Heart left ventricle (tissue), 16 donors: ENCODE data around the gene LOXHD1. TPM values are rescaled to one million over a fixed set of nuclear protein-coding genes. Genes with fewer than 3 reads are reported as not detected.

Experiments used
- ATAC-seq, 4 donors: fragments of 200-7000 bp; cut with Tn5 transposase; one replicate each; pipeline ENCODE4 v1.9.1; 2020 to 2022; ENCODE audit warnings: moderate library complexity in 4 of 4, mild to moderate bottlenecking in 3 of 4, moderate number of reproducible peaks in 1 of 4
- DNase-seq, 5 donors: peaks; one replicate each; pipeline ENCODE4 v3.0.0-alpha.2; 2020
- H3K27ac ChIP-seq, 12 donors: fragments of 200-600 bp; sonication (generic) in 4 of 12; one replicate each; pipeline versions ENCODE4 v1.5.0 to v1.8.0; 2016 to 2022; ENCODE audit warnings: mild to moderate bottlenecking in 2 of 12
- H3K27me3 ChIP-seq, 9 donors: fragments of 200-600 bp; sonication (generic) in 2 of 9; one replicate each; pipeline versions ENCODE4 v1.5.1 to v1.8.0; 2016 to 2022; ENCODE audit warnings: mild to moderate bottlenecking in 3 of 9
- H3K36me3 ChIP-seq, 9 donors: fragments of 200-600 bp; sonication (generic) in 2 of 9; one replicate each; pipeline versions ENCODE4 v1.5.0 to v1.8.0; 2018 to 2022; ENCODE audit warnings: mild to moderate bottlenecking in 2 of 9
- H3K4me1 ChIP-seq, 12 donors: fragments of 200-600 bp; sonication (generic) in 4 of 12; one replicate each; pipeline versions ENCODE4 v1.5.0 to v1.8.0; 2016 to 2022; ENCODE audit warnings: mild to moderate bottlenecking in 3 of 12
- H3K4me3 ChIP-seq, 12 donors: fragments of 200-600 bp; sonication (generic) in 4 of 12; one replicate each; pipeline versions ENCODE4 v1.5.0 to v1.8.0; 2017 to 2022; ENCODE audit warnings: mild to moderate bottlenecking in 9 of 12, moderate library complexity in 4 of 12
- H3K9me3 ChIP-seq, 12 donors: fragments of 200-600 bp; sonication (generic) in 4 of 12; one replicate each; pipeline versions ENCODE4 v1.5.0 to v1.8.0; 2016 to 2022; ENCODE audit warnings: mild to moderate bottlenecking in 1 of 12
- POLR2A ChIP-seq, 2 donors: fragments of 450-650 bp; IDR thresholded peaks; one replicate each; pipeline ENCODE4 v1.6.1; 2017; ENCODE audit warnings: antibody characterized with exemption in 2 of 2, mild to moderate bottlenecking in 2 of 2, moderate library complexity in 2 of 2
- WGBS, 4 donors: extraction: QIAGEN DNeasy Blood & Tissue Kit in 2 of 4; methylation state at CpG; one replicate each; pipeline versions ENCODE4 v1.1.5 to v1.1.7; 2013 to 2018; 5-methylcytosine and 5-hydroxymethylcytosine counted together
- intact Hi-C, 10 donors: fragments of 100-400 bp; cut with DNase I; formaldehyde crosslinking; loops; one replicate each; pipeline versions ENCODE4 v1.11.1 to v1.14.2; 2022
- polyA plus RNA-seq, 2 donors: library from polyadenylated mRNA; stranded (reverse); fragments of 200-250 nt; gene quantifications; one replicate each; pipeline ENCODE4 v1.2.3, GENCODE V29; 2013
- total RNA-seq, 9 donors: library from RNA; depleted of rRNA in 2 of 9; stranded (reverse); fragments of >200 nt in 2 of 9; fragmentation: NEBNext Ultra II Directional in 3 of 9; extraction: Animal tissue kit (Norgen Biotek cat#: 25700) in 3 of 9; gene quantifications; one replicate each; pipeline versions ENCODE4 v1.1.0 to v1.2.4, GENCODE V29; 2016 to 2023
- TF ChIP-seq, protein P1 (sequence below), 12 donors: fragments of 200-600 bp; sonication (generic) in 4 of 12; IDR thresholded peaks; one replicate each; pipeline versions ENCODE4 v1.5.0 to v1.8.0; 2018 to 2022; ENCODE audit warnings: antibody characterized with exemption in 12 of 12, mild to moderate bottlenecking in 5 of 12
- donor health status: ischemic (EF 13 %, LVEDD 7.1; RV severe dilation, severe dysfunction).
- donor health status: healthy with polysubstance abuse.
- donor health status: DM: no; HTN: yes; CAD: no.
- donor health status: DM: no; HTN: no; CAD: no.
- donor health status: ischemic (EF 25% LVEDD 6.9; RV normal size, moderate dysfunction).
- donor health status: ischemic (EF 25% LVEDD 5.7; RV mildly dilated, moderate dysfunction).
- donor health status: healthy.
- donor health status: DM: yes; HTN: yes; CAD: no.
- donor health status: ischemic (EF 35%, LVEDD 5.7; RV mildly dilated, moderate dysfunction).
- donor health status: nonischemic (EF 11% LVEDD 7.7; RV severe dilation, severe dysfunction).
- donor health status: DM: yes; HTN: yes; CAD: no.
- donor health status: PGD.
- donor health status: ischemic (EF 29% LVEDD 5.4; RV normal size, mild dysfunction).
- donor health status: nonischemic (EF 23%, LVEDD 6.1; RV moderate dilation, normal function).

LOXHD1 gene
- total and polyA plus RNA-seq, 11 donors, result 0.19 to 1.9 (median 0.54) TPM

DNA sequence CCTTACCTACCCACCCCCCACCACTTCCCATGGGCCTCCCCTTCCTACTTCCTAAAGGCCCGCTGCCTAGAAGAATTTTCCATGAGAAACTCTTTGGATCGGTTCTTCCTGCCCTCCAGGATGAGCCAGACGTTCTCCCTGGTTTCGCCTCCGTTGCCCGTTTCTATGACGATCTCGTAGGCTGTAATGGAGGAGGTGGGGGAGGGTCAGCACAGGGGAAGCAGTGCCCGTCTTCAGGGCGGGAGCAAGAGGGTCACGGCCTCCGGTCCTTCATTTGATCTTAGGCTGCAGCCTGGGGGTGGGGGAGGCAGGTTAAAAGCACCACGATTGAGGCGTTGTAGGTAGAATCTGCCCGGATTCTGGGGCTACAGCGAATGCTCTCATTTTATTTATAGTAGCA, 172.0 kb downstream of the LOXHD1 start:
- intact Hi-C loops, result loop anchor here in 8 of 10 donors (5.0 to 10.0 kb wide), 4 partner anchors 63 to 203 kb away; no protein-coding TSS in a partner anchor
- H3K27me3 ChIP-seq, result no peaks in the 10 kb centered on the region
- peak overlapping the region in 1 of 12 donors; percentile 29 for H3K4me3 ChIP-seq
- no peak for DNase-seq
- no peaks in the 10 kb centered on the region for H3K36me3 ChIP-seq
- no peak for TF ChIP-seq POLR2A (IDR thresholded peaks at IDR 0.05)
- TF ChIP-seq, protein P1, sequence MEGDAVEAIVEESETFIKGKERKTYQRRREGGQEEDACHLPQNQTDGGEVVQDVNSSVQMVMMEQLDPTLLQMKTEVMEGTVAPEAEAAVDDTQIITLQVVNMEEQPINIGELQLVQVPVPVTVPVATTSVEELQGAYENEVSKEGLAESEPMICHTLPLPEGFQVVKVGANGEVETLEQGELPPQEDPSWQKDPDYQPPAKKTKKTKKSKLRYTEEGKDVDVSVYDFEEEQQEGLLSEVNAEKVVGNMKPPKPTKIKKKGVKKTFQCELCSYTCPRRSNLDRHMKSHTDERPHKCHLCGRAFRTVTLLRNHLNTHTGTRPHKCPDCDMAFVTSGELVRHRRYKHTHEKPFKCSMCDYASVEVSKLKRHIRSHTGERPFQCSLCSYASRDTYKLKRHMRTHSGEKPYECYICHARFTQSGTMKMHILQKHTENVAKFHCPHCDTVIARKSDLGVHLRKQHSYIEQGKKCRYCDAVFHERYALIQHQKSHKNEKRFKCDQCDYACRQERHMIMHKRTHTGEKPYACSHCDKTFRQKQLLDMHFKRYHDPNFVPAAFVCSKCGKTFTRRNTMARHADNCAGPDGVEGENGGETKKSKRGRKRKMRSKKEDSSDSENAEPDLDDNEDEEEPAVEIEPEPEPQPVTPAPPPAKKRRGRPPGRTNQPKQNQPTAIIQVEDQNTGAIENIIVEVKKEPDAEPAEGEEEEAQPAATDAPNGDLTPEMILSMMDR (IDR thresholded peaks at IDR 0.05), result no peak
- H3K4me1 ChIP-seq, result peaks cover 0 to 20% (median 5%) of the 10 kb centered on the region in 12 donors
- H3K27ac ChIP-seq, result no peak overlapping the region
- 22 to 50% (median 36%) methylated on average over 16 of the region's 16 CpGs for WGBS, 4 donors
- no peak for ATAC-seq
- peaks cover 0 to 9% (median 2%) of the 10 kb centered on the region in 12 donors for H3K9me3 ChIP-seq

DNA sequence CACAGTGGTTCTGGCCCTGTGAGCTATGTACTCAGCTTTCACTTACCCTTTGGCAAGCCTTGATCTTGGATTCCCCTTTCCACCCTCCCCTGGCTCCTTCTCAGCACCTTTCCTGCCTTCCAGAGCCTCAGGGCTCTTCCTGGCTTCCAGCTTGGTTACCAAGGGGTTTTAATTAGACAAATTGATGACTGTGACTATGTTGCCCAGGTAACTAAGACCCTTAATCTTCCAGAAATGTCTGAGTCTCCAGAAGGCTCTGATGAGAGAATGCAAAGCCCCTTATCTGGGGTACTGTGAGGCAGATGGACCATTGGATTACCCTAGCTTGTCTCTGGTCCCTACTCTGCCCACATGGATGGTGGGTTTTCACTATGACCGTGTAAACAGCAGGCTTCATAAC, 174.2 kb downstream of the LOXHD1 start:
- Histone ChIP-seq H3K27ac (no peak overlapping the region), H3K4me3 (no peak overlapping the region), H3K36me3 (no peaks in the 10 kb centered on the region), H3K9me3 (peaks cover 0 to 9% (median 2%) of the 10 kb centered on the region in 12 donors), H3K4me1 (peaks cover 0 to 10% (median 2%) of the 10 kb centered on the region in 12 donors), H3K27me3 (no peaks in the 10 kb centered on the region)
- 92 to 100% (median 100%) methylated on average over 1 of the region's 1 CpG for WGBS, 4 donors
- TF ChIP-seq POLR2A (IDR thresholded peaks at IDR 0.05), result no peak
- TF ChIP-seq, protein P1 (IDR thresholded peaks at IDR 0.05), result no peak
- ATAC-seq (no peak), DNase-seq (no peak)
- intact Hi-C loops, result loop anchor here in 8 of 10 donors (5.0 to 10.0 kb wide), 3 partner anchors 66 to 201 kb away; no protein-coding TSS in a partner anchor

DNA sequence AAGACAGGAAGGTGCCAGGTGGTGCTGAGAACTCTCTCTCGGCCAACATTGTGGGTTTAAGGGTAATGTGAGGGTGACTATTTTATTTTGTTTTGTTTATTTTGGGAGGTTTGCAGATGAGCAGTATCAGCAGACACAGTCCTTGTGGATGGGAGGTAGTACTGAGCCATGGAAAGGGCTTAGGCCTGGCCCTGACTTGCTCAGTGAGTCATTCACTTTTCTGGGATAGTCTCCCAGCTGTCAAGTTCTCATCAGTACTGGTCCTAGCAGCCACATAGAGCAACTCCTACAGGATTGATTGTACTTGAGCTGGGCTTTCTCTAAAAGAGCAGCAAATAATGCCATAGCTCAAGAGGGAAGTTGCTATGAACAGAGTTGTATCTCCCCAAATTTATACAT, 175.2 kb downstream of the LOXHD1 start:
- DNase-seq (no peak), ATAC-seq (peak in 2 of 4 donors; percentile 77 to 88)
- no peak overlapping the region for H3K4me3 ChIP-seq
- WGBS, 4 donors, result 80 to 86% (median 84%) methylated on average over 1 of the region's 1 CpG
- no peaks in the 10 kb centered on the region for H3K36me3 ChIP-seq
- TF ChIP-seq POLR2A (IDR thresholded peaks at IDR 0.05), result no peak
- TF ChIP-seq, protein P1 (IDR thresholded peaks at IDR 0.05), result no peak
- peaks cover 0 to 9% (median 2%) of the 10 kb centered on the region in 12 donors for H3K9me3 ChIP-seq
- peaks cover 0 to 10% (median 0%) of the 10 kb centered on the region in 12 donors for H3K4me1 ChIP-seq
- H3K27ac ChIP-seq, result no peak overlapping the region
- intact Hi-C loops, result loop anchor here in 9 of 10 donors (2.0 to 10.0 kb wide), 7 partner anchors 65 to 309 kb away; a partner anchor contains a TSS
- no peaks in the 10 kb centered on the region for H3K27me3 ChIP-seq

DNA sequence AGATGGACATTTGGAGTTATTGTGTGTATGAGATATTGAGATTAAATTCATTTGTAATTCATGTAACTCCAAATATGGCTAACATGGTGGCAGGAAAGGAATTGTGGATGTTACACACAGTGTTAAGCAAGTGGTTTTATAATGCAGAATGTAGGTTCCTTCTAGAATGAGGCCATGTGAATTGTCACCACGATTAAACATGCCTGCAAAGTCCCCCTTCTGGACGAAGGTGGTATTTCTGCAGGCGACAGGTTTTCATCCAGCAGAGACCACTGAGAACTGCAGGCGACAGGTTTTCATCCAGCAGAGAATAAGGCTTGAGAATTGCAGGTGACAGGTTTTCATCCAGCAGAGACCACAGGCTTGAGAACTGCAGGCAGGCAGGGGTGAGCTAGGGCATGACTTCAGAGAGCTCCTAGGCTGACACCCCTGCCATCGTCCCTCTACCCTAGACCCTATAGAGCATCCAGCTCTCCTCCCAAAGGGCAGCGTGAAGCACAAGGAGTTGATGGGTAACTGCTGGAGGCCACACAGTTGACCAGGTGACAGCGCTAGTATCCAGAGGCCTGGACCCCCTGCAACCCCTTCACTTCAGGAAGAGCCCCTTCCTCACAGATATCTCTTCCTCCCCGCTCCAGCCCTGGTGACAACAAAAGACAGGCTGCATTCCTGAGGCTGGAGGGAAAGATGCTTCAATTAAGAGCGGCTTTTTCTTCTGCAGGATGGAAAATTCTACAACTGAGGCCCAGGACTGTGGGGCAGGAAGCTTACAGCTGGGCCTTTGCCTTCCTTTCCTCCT, 175.8 kb downstream of the LOXHD1 start:
- Histone ChIP-seq H3K27ac (no peak overlapping the region), H3K9me3 (peaks cover 0 to 9% (median 2%) of the 10 kb centered on the region in 12 donors), H3K4me3 (no peak overlapping the region), H3K4me1 (peaks cover 0 to 10% (median 0%) of the 10 kb centered on the region in 12 donors), H3K27me3 (no peaks in the 10 kb centered on the region), H3K36me3 (no peaks in the 10 kb centered on the region)
- intact Hi-C loops, result loop anchor here in 9 of 10 donors (2.0 to 10.0 kb wide), 7 partner anchors 64 to 308 kb away; a partner anchor contains a TSS
- WGBS, 4 donors, result 55 to 62% (median 61%) methylated on average over 9 of the region's 9 CpGs
- ATAC-seq (peak in 2 of 4 donors; percentile 53 to 61), DNase-seq (peak in 2 of 5 donors; percentile 26 to 45)
- TF ChIP-seq, protein P1 (IDR thresholded peaks at IDR 0.05), result peak; percentile 59 to 81 (median 70)
- no peak for TF ChIP-seq POLR2A (IDR thresholded peaks at IDR 0.05)
